NCI-H128 (cell line): ENCODE data around the gene ITPRIPL2.

Experiments
- DNase-seq: peaks from one replicate; lab custom pipeline; 2025; ENCODE audit not compliant: unreplicated experiment; lab: John Stamatoyannopoulos, UW

Gene ITPRIPL2

DNA sequence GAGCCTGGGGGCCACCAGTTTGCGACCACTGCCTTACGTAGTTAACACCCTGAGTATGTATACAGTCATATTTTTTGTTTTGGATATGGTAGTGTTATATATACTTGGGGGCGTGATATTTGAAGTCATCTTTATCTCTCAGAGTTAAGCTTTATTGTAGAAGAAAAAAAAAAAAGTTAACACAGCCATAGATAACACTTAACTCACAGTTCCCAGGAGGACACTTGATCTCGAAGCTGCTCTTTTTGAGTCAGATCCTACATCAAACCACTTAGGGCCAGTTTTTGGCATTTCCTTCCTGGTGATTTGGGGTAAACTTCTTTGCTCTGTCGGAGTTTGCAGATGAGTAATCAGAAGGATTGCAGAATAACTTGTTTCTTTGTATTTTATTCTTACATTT, 5.8 kb downstream of the ITPRIPL2 start:
- no peak for DNase-seq

DNA sequence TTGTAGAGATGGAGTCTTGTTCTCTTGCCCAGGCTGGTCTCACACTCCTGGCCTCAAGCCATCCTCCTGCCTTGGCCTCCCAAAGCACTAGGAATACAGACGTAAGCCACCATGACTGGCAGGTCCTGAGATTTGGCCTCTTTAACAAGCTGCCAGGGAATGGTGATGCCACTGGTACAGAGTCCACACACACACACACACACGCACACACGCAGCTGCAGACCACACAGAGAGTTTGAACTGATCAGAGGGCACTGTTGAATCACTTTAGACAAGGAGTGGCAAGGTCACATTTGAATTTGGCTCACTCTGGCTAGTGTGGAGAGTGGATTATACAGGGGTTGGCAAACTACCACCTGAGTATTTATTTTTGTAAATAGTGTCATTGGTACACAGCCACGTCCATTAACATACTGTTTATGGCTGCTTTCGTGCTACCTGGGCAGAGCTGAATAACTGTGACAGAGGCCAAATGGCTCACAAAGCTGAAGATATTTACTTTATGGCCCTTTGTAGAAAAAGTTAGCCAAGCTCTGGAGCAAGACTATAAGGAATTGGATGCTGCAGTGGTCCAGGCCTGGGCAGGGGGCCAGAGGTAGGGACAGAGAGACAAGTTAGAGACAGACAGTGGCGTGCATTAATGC, 9.9 kb downstream of the ITPRIPL2 start:
- no peak for DNase-seq

DNA sequence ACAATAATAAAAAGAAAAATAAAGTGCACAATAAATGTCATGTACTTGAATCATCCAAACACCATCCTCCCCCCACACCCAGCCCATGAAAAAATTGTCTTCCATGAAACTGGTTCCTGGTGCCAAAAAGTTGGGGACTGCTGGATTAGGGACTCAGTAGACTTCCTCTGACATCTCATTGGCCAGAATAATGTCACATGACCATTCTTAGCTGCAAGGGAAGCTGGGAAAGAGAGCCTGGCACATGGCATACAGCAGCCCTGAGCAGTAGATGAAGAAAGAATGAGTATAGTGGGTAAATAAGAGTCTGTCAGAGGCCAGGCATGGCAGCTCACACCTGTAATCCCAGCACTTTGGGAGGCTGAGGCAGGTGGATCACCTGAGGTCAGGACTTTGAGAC, 12.5 kb downstream of the ITPRIPL2 start:
- DNase-seq: no peak

DNA sequence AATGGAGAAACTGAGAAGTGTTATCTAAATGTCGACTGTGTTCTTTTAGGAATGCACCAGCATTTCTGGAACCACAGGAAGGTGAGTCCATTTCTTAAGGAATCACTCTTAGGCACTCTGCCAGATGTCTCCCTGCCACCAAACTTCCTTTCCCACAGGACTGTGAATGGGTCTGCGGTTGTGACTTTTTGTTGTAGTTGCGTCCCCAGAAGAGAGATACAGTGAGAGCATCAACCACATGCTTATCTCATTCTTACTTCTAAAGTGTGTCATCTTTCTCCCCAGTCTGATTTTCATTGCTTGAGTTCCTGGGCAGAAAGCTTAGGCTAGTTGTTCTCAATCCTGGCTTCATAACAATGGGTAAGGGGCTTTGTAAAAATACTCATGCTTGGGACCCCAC, 13.4 kb downstream of the ITPRIPL2 start:
- DNase-seq: no peak

DNA sequence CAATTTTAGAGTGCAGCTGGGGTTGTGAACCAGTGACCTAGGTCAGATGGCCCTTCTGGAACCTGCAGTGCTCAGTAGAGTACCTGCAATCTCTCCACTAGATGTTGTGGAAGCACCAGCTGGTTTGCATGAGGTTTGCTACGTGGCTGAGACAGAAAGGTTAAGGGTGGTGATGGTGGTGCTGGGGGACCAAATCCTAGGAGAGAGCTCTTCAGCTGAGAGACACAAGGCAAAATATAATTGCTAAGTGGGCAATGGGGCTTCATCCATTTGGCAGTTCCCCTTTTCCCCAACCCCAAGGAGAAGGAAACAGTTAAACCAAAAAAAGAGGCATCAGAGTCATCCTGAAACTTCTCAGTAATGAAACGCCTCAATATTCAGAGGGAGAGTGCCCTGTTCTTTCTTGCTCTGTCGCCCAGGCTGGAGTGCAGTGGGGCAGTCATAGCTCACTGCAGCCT, 13.9 kb downstream of the ITPRIPL2 start:
- DNase-seq: no peak

DNA sequence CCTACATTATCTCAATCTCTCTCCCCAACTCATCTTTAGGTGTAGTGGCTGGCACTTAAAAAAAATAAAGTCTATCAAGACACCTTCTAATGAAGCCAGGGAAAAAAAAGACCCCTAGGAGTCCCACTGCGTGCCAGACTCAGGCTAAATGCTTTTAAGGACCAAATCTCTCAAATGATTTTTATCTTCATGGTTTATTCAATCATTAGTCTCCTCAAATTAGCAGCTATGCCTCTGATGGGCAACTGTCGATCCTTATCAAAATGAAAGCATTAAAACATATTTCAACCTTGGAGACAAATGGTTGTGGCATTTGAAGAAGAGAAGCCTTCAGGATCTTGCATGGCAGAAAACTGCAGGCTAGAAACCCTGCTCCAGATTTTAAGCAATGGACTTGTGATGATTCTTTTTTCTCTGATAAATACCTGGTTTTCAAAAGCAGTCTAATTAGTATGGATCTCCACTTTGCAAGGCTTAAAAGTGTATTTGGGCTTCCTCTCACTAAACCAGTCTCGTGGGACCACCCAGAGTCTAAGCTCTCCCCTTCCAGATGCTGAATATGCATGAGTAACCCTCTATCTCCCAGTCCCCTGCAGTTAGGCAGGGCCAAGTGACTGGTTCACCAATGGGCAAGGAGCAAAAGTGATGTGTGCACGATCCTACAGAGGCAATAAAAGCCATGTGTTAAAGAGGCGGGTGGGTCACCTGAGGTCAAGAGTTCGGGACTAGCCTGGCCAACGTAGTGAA, 14.9 kb downstream of the ITPRIPL2 start:
- DNase-seq: no peak

DNA sequence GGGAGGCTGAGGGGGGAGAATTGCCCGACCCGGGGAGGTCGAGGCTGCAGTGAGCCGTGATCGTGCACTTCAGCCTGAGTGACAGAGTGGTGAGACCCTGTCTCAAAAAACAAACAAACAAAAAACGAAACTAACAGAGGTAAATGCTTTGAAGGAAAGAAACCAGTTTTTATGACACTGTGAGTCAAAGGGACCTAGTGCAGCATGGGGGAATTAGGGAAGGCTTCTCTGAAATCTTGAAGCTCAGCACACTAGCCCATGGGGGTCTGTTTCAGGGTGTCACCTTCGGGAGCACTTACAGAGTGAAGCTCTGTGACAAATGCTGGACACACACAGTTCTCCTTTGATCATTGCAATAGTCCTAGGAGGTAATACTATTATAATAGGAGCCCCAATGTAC, 16.6 kb downstream of the ITPRIPL2 start:
- DNase-seq: no peak

DNA sequence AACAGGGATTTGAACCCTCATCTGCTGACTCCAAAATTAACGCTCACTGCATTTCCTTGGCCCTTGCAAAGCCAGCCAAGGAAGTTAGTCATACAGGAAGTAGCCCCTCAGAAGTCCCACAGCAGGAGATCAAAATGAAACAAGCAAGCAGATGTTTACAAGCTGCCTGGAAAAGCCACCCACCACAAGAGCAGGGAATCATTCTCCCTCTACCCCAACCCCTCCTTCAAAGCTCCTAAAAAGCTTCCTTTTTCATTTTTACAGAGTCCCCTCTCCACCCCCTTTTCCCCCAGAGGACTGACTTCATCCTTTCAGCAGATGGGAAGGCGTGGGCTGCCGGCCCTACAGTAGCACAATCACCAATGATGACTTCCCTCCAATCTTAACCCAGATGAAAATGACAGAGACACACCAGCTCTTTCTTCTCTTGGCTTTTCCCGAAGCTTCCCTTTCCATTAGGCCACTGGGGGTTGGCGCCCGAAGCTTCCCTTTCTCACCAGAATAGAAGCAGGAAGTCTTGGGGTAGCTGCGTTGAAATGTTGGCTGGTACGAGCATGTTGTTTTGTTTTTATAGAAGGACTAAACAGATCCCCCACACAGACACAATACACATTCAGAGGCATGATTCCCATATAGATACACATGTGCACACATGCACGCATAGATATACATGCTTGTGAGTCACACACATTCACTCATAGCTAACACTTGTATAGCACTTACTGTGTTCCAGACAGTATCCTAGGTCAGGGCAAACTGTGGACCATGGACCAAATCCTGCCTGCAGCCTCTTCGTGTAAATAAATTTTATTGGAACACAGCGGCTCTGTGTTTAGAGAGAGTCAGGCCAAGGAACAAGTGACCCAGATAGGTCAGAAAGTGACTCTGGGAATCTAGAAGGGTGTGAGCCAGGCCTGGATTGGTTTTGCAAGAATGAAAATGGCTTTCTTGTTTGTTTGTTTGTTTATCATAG, 17.4 kb downstream of the ITPRIPL2 start:
- no peak for DNase-seq

DNA sequence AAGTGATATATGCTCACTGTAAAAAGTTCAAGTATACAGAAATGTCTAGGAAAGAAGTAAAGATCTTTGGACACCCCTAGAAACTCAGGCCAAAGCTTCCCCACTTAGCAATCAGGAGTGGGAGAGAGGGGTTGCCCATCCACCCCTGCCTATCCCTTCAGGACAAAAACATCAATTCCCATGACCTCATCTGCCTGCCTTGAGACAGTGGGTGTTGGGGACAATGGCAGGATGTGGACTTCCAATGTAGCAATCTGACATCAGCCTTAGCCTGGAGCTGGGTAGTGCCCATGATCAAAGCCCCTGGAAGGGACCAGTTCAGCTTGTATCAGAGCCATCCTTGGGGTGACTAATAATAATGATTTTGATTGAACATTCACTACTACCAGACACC, 18.1 kb downstream of the ITPRIPL2 start:
- no peak for DNase-seq

DNA sequence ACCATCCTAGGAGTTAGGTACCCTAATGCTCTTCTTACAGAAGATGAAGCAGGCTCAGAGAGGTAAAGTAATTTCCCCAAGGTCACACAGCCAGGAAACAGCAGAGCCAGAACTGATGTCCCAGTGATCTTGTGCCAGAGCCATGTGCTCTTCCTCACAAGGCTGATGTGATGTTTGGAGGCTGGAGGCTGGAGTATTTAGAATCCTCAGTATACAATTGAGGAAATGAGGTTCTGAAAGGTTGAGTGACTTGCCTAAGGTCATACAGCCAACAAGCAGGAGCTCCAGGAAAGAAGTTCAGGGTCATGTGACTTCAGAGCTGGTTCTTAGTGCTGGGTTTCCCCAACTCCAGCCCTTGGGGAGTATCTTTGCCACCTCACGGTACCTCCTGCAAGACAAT, 18.5 kb downstream of the ITPRIPL2 start:
- DNase-seq: no peak

DNA sequence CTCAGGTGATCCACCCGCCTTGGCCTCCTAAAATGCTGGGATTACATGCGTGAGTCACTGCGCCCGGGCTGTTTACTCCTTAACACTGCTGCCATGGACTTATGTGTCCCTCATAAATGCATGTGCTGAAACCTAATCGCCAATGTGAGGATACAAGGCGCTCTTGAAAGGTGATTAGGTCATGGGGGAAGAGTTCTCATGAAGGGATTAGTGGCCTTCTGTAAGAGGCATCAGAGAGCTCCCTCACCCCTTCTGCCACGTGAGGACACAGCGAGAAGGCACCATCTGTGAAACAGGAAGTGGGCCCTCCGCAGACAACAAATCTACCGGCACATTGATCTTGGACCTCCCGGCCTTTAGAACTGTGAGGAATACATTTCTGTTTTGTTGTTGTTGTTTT, 19.1 kb downstream of the ITPRIPL2 start:
- no peak for DNase-seq

DNA sequence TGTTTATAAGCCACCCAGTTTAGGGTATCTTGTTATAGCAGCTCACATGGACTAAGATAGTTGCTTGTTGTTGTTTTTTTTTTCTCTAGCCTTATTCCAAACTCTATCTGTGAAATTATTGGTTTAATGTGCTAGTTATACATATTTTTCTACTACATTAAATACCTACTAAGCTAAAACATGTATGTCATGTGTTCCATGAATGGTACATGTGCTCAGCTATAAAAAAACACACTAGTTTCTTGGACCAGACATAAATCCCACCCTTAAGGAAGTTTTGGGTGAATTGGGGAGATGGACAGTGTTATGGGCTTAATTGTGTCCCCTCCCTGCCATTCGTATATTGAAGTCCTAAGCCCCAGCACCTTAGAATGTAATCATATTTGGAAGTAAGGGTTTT, 19.8 kb downstream of the ITPRIPL2 start:
- DNase-seq: no peak

DNA sequence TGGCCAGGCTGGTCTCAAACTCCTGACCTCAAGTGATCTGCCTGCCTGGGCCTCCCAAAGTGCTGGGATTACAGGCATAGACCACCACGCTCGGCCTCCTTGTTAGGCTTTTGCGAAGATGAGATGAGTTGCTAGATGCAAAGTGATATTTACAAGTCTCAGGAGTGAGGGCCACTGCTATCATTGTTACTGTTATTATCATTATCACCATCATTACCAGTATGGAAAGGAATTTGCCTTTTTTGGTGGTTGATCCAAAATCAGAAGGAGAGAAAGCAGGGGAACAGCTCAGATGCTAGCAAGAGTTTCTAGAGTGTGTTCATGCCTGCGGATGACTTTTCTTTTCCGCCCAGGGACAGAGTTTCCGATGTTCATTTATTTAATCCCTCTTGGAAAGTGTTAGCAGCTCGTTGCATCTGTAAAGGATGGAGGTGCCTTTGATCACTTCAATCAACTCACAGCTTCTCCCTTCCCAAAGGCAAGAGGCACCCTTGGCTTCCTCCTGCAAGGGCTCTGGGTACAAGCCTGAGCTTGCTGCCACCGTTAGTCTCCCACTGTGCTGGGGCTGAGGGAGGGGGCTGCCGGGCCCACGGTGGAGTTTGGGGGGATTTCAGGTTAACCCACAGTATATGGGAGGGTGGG, 21.6 kb downstream of the ITPRIPL2 start:
- no peak for DNase-seq

DNA sequence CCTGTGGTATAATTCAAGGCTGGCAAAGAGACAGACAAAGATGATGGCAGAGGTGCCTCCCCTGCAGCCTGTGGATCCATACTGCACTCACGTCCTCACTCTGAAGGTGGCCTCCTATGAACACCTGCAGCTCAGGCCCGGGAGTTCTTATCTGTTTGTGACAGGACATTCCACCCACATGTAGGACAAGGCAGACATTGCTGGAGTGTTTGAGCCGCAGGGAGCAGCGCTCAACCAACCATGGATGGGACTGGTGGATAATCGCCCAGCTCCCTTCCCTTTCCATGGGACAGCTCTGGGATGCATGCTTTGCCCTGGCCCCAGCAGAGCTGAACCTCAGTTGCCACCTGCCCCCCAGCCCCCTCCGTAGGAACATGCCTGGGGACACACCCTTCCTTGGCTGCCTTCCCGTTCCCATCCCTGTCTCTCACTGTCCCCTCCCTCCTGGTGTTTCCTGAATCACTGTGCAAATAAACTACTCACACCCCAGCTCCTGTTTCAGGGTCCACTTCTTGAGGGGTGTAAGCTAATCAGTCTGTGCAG, 22.2 kb downstream of the ITPRIPL2 start:
- no peak for DNase-seq

DNA sequence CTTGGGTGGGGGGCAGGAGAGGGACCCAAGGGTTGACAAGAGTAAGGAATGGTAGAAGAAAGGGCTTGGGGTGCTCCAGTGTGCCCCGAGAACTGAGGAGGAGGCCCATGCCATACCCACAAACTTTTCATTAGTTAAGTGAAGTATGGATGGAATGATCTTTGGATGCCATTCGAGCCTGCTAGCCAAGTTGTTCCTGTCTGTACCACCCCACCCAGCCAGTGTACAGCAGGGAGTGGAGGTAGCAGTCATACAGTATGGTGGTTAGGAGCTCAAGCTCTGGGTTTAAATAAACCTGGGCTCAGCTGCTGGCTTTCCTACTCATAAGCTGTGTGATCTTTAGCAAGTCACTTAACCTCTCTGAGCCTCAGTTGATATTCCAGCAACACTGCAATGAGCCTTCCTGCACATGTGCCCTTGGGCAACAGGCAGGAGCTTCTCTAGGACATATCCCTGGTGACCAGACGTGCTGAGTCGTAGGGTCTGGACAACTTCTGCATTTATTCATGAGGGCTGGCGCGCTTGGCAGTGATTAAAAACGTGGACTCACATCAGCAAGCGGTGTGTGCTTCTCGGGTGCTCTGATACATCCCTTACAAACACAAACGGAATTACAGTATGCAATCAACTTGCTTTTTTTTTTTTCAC, 22.9 kb downstream of the ITPRIPL2 start:
- no peak for DNase-seq

DNA sequence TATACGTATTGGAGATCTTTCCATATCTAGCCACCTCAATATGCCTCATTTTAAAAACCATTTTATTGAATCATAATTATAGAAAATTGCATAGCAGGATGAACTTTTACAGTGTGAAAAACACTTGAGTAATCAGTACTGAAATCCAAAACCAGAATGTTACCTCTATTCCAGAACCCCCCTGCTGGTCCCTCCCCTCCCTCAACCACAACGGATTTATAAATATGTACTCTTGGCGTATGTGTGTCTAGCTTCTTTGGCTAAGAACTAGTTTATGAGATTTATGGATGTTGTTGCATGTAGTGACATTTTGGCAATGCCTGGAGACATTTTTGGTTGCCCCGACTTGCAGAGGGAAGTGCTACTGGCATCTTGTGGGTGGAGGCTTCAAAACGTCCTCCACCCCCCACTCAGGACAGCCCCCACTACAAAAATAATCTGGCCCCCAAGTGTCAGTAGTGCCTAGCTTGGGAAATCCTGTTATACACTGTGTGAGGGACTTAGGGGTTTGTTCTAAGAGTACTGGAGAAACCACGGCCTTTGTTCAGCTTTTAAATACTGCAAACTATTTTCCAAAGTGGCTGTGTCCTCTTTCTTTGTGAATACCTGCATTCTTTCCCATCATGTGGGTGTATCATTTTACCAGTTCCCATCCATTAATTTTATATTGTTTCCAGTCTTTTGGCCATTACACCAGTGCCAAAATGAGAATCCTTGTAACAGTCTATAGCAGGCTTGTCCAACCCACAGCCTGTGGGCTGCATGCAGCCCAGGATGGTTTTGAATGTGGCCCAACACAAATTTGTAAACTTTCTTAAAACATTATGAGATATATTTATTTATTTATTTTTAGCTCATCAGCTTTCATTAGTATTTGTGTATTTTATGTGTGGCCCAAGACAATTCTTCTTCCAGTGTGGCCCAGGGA, 23.7 kb downstream of the ITPRIPL2 start:
- DNase-seq: no peak

DNA sequence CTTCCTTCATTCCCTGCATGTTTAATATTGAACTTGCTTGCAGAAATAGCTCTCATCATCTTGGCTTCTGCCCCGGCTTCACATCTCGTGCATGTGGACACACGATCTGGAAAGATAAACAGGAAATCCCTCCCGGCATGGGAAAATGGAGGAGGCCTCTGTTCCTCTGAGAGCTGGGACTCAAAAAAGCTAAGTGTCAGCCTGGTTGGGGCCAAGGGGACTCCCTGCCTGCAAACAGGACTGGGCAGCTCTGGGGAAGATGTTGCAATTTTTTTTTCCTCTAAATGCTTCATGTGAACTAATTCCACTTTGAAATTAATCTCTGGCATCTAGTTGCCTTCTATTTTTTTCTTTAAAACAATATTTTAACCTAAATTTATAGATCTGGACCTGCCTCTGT, 24.8 kb downstream of the ITPRIPL2 start:
- peak; percentile 3 for DNase-seq

DNA sequence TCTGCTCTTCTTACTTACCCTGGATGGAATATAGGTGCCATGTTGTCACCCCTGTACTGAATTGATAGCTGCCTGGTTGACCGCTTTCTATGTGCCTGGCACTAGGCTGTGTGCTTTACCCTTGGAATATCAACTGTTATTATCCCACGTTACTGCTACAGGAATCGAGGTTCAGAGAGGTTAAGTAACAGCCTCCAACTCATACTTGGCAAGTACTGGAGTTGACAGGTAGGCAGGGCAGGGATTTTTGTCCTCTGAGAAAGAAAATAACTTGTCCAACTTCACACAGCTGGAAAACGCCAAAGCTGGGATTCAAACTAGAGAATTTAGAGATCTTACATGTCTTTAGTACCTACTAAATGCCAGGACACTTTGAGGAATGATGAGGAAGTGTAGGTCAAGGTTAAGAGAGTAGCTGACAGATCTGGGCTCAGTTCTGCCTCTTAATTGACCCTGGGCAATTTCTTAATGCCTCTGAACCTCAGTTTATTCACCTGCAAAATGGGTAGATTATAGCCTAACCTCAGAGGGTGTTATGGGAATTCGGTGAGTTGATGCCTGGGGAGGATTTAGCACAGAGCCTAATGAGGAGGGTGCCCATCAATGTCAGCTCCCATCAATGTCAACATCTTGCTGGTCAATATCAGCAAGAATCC, 25.8 kb downstream of the ITPRIPL2 start:
- no peak for DNase-seq

DNA sequence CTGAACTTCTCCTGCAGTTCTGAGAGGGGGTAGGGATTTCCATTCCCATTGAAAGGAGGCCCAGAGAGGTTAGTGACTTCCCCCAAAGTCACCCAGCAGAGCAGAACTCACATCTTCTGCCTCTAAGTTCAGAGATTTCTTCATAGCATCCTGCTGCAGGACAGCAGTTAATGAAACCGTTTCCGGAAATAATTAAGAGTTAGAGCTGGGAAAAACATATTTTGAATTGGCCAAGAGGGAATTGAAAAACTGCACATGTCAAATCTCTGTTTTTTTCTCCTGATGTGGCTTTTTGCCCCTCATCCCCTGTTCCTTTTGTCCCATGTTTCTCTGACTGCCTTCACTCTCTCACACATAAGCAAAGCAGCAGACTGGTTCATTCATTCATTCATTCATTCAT, 26.6 kb downstream of the ITPRIPL2 start:
- DNase-seq: no peak
